ENCODE results near the gene PCSK9. TPM values are rescaled to one million over a fixed set of nuclear protein-coding genes. Genes with fewer than 3 reads are reported as not detected.
A peak's percentile ranks its signal among the peaks of the same experiment; 100 is the strongest.

Gene PCSK9
- total RNA-seq, 1 donor from 2014 or later = 23.7 TPM

- TF ChIP-seq, protein P1, sequence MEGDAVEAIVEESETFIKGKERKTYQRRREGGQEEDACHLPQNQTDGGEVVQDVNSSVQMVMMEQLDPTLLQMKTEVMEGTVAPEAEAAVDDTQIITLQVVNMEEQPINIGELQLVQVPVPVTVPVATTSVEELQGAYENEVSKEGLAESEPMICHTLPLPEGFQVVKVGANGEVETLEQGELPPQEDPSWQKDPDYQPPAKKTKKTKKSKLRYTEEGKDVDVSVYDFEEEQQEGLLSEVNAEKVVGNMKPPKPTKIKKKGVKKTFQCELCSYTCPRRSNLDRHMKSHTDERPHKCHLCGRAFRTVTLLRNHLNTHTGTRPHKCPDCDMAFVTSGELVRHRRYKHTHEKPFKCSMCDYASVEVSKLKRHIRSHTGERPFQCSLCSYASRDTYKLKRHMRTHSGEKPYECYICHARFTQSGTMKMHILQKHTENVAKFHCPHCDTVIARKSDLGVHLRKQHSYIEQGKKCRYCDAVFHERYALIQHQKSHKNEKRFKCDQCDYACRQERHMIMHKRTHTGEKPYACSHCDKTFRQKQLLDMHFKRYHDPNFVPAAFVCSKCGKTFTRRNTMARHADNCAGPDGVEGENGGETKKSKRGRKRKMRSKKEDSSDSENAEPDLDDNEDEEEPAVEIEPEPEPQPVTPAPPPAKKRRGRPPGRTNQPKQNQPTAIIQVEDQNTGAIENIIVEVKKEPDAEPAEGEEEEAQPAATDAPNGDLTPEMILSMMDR (conservative IDR thresholded peaks at IDR 0.05) = no peak
- Mint-ChIP-seq H3K27ac (ENCODE audit: unreplicated experiment) (no peak overlapping the region), H3K36me3 (ENCODE audit: low read depth) (peaks cover 5% of the 10 kb centered on the region), H3K9me3 (no peaks in the 10 kb centered on the region), H3K27me3 (ENCODE audit: low read depth) (peaks cover 52% of the 10 kb centered on the region), H3K4me3 (no peak overlapping the region), H3K4me1 (peaks cover 41% of the 10 kb centered on the region)
- DNase-seq (ENCODE audit: low read depth, low spot score) = no peak
These were observed 2.3 kb downstream of the PCSK9 start for GRCh38 chr1:55041613-55042012.

- Mint-ChIP-seq H3K27ac (ENCODE audit: unreplicated experiment) (no peak overlapping the region), H3K4me1 (peaks cover 41% of the 10 kb centered on the region), H3K27me3 (ENCODE audit: low read depth) (peaks cover 39% of the 10 kb centered on the region), H3K4me3 (peak overlapping the region; percentile 68), H3K36me3 (ENCODE audit: low read depth) (peaks cover 5% of the 10 kb centered on the region), H3K9me3 (no peaks in the 10 kb centered on the region)
- no peak for DNase-seq (ENCODE audit: low read depth, low spot score)
- TF ChIP-seq, protein P1 (conservative IDR thresholded peaks at IDR 0.05) = no peak
These were observed 3.7 kb downstream of the PCSK9 start for GRCh38 chr1:55043011-55043410.

DNA sequence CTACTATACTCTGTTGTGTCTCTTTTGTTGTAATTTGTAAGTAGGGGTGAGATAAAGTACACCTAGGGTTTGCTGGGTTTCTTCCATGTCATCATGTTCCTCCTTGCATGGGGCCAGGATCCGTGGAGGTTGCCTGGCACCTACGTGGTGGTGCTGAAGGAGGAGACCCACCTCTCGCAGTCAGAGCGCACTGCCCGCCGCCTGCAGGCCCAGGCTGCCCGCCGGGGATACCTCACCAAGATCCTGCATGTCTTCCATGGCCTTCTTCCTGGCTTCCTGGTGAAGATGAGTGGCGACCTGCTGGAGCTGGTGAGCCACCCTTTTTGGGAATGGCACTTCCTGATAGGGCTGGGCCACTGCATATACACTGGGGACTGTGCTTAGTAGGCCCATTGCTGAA lies 4.4 kb downstream of the PCSK9 start:
- peaks cover 37% of the 10 kb centered on the region for H3K4me1 Mint-ChIP-seq
- peaks cover 32% of the 10 kb centered on the region for H3K27me3 Mint-ChIP-seq (ENCODE audit: low read depth)
- H3K4me3 Mint-ChIP-seq = no peak overlapping the region
- H3K27ac Mint-ChIP-seq (ENCODE audit: unreplicated experiment) = peak overlapping the region; percentile 75
- TF ChIP-seq, protein P1 (conservative IDR thresholded peaks at IDR 0.05) = no peak
- H3K9me3 Mint-ChIP-seq = no peaks in the 10 kb centered on the region
- peaks cover 5% of the 10 kb centered on the region for H3K36me3 Mint-ChIP-seq (ENCODE audit: low read depth)
- DNase-seq (ENCODE audit: low read depth, low spot score) = no peak

DNA sequence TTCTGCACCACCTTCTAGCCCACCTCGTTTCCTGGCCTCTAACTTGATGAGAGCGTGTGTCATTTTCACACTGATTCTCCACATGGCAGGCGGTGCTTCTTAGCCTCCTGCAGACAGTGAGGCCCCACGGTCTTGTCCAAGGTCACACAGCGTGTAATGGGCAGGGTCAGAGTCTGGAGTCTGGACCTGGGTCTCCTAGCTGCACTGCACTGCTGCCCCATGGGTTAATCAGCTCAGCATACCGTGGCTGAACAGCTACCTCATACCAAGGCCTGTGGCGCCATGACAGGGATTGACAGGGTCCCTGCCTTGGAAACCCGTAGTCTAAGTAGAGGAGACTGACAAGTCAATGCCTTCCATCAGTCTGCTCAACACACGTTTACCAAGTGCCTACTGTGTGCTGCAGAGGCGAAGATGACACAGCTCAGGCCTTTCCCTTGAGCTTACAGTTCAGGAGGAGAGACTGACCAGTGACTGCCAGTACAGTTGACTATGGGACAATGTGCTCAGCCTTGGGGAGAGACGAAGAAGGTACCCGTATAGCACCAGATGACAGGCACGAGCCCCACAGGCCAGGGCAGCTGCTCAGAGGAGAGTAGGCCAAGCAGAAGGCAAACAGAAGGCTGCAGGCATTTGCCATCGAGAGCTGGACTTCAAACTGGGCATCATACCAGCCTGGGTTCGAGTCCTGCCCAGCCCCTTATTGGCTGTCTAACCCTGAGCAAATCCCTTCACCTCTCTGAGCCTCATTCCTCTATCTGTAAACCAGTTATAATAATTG lies 5.5 kb downstream of the PCSK9 start:
- peaks cover 32% of the 10 kb centered on the region for H3K4me1 Mint-ChIP-seq
- TF ChIP-seq, protein P1 (conservative IDR thresholded peaks at IDR 0.05) = no peak
- peaks cover 5% of the 10 kb centered on the region for H3K36me3 Mint-ChIP-seq (ENCODE audit: low read depth)
- H3K9me3 Mint-ChIP-seq = no peaks in the 10 kb centered on the region
- DNase-seq (ENCODE audit: low read depth, low spot score) = no peak
- peaks cover 21% of the 10 kb centered on the region for H3K27me3 Mint-ChIP-seq (ENCODE audit: low read depth)
- H3K27ac Mint-ChIP-seq (ENCODE audit: unreplicated experiment) = no peak overlapping the region
- no peak overlapping the region for H3K4me3 Mint-ChIP-seq

GRCh38 chr1:55045430-55045829 lies 6.1 kb downstream of the PCSK9 start:
- TF ChIP-seq, protein P1 (conservative IDR thresholded peaks at IDR 0.05) = no peak
- Mint-ChIP-seq H3K9me3 (no peaks in the 10 kb centered on the region), H3K36me3 (ENCODE audit: low read depth) (peaks cover 5% of the 10 kb centered on the region), H3K4me3 (no peak overlapping the region), H3K4me1 (peaks cover 27% of the 10 kb centered on the region), H3K27ac (ENCODE audit: unreplicated experiment) (no peak overlapping the region), H3K27me3 (ENCODE audit: low read depth) (peaks cover 15% of the 10 kb centered on the region)
- DNase-seq (ENCODE audit: low read depth, low spot score) = no peak
